SIG-M5 treated with dmso at 0.1 percent for 504 hours (cell line): ENCODE results near the gene LDLRAD4.

Experiments used
- DNase-seq: peaks from one replicate; lab custom pipeline; 2025; ENCODE audit not compliant: unreplicated experiment; lab: John Stamatoyannopoulos, UW

The LDLRAD4 gene

DNA sequence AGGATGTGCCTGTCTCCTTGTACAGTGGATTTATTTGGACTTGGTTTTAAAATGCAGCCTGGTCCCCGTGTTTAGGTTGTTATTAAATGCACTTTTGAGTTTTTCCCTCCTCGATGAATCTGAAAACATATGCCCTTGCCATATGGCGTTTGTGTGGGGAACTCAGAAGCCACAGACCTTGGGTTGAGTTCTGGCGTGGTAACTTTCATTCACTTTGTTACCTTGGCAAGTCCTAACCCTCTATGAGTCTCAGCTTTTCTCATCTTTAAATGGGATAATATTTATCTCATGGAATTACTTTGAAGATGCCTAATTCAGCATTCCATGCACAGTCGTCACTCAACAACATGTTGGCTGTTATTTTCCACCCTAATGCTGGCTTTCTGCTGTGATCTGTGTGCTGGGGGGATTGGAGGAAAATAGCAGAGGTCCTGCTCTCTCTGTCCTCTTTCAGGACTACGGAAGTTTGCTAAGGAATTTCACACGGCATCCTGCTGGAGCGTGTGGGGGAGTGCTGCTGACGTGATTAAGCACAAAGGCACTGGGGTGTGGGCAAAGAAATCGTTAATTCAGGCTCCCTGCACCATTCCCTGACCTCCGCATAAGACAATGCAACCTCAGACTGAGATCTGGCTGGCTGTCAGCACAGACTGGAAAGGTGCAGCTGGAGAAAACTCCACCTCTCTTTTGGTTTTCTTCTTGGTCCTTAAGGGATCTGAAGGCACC lies 61.7 kb downstream of the LDLRAD4 start:
- DNase-seq, result no peak

DNA sequence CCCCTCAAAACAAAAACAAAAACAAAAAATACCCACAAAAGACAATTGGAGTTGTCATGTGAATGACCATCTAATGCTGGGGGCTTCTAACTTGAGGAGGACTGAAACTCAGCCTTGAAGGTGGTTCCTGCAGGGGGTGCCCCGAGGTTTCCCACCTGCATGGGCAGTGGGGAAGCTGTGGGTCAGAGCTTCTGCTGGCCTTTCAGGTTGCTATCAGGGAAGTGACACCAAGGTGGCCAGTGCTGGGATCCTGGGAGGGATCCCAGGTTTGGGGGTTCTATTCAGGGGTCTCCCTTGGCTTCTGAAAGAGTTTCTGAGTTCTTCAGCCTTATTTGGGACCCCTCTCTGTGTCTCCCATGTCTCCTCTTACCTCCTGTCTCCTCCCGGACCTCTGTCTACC lies 62.8 kb downstream of the LDLRAD4 start:
- no peak for DNase-seq

DNA sequence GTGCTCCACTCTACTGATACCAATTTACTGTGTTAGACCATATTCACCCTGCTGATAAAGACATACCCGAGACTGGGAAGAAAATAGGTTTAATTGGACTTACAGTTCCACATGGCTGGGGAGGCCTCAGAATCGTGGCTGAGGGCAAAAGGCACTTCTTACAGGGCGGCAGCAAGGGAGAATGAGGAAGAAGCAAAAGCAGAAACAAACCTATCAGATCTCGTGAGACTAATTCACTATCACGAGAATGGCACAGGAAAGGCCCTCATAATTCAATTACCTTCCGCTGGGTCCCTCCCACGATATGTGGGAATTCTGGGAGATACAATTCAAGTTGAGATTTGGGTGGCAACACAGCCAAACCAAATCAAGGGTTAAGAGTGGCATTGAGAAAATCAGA lies 65.2 kb downstream of the LDLRAD4 start:
- no peak for DNase-seq

DNA sequence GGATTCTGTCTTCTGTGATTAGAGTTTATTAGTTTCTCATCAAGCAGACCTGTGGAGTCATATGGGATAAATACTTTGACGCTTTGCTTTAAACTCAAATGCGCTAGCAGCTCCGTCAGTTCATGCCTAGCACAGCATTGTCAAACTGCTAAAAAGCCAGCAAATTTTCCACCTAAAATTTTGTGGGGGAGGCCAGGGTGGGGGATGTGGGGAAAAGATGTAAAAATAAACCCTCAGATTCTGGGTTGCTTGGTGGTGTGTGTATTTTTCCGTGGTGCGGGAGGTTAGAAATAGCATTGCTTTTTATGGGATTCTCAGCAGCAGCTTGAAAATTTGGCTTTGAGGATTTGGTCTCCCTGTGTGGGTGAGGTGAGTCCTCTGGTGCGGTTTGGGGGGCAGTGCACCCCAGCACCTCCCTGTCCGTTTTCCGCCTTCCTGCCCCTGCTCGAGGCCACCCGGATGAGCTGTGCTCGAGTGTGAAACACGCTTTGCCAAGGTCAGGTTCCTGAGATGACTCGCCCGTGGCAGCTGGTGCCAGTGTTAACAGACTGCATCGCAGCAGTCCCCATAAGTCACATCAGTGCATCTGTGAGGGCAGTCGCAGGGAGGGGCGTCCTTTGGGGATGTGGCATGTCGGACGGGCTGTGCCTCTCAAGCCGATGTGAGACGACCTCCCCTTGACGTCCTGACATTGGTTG lies 65.9 kb downstream of the LDLRAD4 start:
- DNase-seq, result no peak

DNA sequence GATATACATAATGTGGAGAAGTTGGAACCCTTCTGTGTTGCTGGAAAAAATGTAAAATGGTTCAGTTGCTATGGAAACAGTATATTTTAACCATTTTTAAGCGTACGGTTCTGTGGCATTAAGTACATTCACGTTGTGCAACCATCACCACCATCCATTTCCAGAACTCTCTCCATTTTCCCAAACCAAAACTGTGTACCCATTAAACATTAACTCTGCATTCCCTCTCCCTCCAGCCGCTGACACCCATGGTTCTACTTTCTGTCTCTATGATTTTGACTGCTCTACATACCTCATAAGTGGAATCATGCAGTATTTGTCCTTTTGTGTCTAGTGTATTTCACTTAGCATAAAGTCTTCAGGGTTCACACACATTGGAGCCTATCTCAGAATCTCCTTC lies 67.3 kb downstream of the LDLRAD4 start:
- DNase-seq, result no peak

DNA sequence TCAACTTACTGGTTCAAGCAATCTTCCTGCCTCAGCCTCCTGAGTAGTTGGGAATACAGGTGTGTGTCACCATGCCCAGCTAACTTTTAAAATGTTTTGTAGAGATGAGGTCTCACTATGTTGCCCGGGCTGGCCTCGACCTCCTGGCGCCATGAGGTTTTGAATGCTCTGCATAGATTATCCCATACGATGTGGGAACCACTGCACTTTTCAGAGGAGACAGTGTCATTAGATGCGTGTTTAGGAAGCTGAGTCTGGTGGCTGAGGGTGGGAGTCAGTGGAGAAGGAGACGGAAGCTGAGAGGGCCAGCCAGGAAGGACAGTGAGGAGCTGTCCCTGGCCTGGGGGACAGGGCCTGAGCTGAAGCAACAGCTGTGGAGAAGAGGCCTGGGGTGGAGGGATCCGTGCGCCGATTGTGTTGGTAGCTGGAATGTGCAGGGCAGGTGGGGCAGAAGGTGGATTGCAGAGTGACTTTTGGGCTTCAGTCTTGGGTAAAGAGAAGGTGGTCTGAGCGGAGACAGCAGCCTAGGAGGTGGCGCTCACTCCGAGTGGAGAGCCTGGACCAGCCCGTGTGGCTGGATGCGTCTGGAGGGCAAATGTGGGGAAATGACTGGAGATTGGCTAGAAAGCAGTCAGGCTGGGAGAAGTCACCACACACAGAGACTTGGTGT lies 68.0 kb downstream of the LDLRAD4 start:
- no peak for DNase-seq

DNA sequence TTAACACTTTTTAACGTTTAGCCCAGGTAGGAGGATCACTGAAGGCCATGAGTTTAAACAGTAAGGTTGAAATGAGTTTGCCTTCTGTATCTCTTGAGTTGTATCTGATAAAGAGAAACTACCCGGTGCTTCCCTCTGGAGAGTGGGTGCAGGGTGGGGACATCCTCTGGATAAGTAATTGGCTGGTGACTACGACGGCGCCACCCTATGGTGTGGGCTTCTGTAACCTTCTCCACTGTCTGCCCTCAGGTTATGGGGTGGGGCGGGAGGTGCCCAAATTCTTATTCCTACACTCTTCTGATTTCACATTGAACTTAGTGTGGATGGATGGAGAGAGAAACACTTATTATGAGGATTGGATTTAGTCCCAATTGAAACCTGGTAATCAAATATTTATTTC lies 68.8 kb downstream of the LDLRAD4 start:
- no peak for DNase-seq

DNA sequence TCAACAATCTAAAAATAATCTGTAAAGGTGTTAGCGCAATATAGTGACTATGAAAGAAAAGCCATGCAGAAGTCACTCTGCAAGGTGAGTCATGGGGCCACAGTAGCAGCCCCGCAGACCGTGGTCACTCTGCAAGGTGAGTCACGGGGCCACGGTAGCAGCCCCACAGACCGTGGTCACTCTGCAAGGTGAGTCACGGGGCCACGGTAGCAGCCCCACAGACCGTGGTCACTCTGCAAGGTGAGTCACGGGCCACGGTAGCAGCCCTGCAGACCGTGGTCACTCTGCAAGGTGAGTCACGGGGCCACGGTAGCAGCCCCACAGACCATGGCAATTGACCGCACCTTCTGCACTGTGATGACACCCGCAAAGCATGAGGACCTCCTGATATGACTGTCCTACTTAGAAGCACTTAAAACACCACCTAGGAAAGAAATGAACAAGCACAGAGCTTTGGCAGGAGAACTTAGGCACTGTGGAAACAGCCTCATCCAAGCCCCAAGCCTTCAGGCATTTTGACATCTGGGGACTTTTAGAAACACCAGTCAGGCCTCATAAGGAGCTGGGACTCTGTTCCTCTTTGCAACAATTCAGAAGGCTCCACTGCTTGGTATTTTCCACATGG lies 70.1 kb downstream of the LDLRAD4 start:
- no peak for DNase-seq

DNA sequence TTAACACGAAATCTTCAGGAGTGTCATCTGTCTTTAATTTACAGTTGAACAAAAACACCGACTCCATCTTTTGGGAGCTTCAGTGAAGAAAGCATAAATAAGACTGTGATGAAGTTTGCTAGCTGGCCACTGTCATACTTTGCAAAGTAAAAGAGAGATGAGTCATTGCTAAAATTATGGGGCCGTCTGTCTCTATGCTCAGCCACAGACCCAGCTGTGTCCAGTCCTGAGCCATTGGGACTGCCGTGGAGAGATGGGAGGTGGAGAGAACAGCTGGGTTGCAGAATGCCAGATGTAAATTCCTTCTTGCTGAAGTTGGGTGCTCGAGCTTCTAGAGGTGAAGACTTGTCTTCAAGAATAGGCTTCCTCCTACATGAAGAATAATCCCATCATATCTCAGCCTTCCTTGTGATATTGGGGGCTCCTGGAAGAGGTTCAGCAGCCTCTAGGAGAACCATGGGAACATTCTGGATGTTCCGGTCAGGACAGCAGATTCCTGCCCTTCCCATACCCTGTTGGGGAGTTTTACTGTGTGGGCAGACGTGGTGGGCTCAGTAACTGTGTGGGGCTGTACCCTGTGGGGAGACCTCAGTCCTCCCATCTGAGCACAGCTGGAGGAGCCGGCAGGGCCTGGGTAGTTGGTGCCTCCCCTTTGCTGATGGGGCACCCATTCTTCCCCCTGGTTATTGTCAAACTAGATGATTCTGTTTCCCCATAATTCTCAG lies 71.1 kb downstream of the LDLRAD4 start:
- DNase-seq, result no peak

DNA sequence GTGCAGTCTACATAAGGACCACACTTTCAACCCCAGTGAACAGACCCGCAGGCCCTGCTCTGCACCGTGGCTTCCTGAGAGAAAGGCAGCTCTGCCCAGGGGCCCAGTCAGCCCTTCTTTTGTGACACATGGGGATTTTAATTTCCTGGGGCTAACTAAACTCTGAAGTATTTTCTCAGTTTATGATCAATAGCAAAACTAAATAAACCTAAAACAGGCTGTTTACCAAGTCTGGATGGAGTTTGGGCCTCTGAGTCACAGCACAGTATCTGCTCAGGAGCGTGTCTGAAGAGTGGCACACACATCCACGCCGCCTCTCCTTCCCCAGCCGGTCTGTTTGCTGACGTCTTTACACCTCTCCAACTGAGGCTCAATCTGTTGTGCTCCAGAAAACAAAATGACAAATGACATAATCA lies 72.3 kb downstream of the LDLRAD4 start:
- no peak for DNase-seq

DNA sequence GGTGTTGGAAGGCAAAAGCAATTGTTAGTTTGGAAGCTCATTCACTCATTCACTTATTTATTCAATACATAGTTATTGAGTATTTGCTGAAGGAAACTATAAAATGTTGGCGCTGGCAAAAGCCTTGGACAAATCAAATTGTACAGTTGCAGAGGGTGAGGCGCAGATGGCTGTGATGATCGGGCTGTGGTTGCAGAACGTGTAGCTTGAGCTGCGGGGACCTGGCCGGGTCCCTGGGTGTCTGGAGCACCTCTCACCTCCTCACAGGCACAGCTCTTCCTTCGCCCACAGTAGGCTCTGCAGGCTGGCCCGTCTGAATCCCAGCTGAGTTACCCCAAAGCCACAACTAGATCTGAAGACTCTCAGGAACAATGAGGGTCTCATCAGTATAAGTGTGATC lies 72.7 kb downstream of the LDLRAD4 start:
- no peak for DNase-seq

DNA sequence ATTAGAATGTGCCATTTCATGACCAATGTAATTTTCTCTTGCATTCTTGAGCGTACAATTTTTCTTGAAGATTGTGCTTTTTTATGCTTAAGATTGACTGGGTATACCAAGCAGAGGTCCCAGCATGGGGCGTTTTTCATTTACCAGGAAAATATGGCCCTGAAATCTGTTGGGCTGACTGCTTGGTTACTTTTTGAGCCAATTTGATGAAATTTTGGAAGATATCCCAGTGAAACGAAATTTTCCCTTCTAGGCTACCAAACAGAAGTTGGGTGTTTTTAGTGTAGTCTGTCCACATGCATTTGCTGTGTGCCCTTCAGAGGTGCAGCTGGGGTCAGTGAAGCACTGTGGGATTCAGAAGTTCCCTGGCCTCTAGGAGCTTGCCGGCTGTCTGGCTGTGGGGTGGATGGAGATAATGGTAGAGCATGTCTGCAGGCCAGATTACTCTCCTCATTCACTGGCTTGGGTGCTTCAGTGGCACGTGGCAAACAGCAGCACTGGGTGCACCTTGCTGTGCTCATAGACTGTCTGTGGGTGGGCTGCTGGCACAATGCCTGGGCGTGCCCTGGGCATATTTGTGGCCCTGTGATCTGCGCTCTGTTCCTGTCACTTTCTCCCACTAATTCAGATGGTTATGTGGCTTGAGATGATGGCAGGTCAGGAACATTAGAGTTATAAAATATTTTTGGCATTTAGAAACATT lies 73.3 kb downstream of the LDLRAD4 start:
- no peak for DNase-seq

DNA sequence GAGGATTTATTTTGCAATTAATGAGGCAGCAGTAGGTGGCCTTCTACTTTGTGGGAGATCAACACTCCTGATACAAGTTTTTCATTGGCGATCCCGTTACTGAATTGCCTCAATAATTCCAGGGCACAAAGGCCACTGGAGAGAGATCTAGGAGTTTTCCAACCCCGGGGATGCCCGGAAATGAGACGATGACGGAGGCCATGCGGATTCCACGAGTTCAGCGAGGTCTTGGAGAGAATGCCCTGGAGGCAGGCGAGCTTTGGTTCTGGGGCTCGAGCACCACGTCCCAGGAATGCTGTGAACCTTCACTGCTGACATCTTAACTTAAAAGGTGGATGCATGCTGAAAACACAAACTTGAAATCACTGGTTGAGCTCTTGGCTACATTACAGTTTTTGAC lies 74.2 kb downstream of the LDLRAD4 start:
- no peak for DNase-seq

DNA sequence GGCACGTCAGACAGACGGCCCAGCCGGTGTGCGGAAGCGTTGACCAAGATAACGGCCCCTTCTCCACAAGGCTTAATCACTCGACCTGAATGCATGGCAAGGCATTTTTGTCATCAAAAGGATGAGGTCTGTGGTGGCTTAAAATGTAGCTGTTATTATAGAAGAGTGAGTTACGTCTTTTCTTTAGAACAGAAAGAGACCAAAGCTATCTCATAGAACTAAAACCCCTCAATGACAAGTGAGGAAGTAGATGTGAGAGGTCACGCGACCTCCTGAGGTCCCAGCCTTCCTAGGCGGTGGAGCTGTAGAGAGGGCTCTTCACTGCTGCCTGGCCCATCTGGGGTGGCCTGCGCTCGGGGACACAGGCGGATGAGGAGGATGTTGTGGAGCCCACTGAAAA lies 75.7 kb downstream of the LDLRAD4 start:
- DNase-seq, result no peak

DNA sequence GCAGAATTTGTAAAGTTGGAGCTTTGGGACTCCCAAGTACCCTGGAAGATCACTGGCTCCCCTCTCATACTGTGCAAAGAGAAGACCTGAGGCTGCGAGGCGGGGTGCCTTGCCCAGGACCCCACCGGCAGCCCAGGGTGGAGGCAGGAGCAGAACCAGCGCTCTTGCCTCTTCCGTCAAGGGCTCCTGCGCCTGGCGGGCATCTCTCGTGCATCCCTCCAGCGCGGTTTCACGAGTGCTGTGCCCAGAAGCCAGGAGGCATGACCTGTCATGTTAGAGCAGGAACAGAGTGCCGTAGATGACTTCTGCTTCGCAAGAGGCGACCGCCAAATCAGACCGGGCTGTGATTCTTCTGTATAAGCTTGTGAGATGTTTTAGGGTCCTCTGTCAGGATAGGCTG lies 77.3 kb downstream of the LDLRAD4 start:
- DNase-seq, result no peak

DNA sequence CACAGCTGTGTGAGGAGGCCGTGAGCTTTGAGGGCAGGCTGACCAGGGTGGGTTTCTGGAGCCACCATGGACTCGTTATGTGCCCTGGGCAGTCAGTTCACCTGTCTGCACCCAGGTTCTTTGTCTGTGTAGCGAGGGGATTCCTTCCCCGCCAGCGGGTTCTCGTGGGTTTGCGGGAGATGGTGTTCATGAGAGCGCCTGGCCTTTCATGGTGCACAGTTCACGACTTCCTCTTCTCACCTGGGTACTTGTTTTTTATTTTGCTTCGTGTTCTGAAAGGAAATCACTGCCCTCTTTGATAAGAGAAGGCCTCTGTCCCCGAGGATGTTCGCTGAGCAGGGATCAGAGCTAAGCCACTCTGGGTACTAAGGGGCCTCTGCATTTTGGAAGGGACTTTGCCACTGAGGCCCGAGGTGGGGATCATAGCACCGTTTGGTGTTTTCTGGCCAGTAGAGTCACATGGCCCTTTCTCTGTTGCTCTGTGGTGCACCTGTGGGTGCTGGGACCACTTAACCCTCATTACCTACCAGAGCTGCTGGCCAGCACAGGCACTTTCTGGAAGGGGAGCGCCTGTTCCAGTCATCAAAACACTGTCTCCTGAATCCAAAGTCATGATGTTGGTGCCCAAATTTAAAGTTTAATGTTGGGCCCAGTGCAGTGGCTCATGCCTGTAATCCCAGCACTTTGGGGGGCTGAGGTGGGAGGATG lies 78.5 kb downstream of the LDLRAD4 start:
- no peak for DNase-seq

DNA sequence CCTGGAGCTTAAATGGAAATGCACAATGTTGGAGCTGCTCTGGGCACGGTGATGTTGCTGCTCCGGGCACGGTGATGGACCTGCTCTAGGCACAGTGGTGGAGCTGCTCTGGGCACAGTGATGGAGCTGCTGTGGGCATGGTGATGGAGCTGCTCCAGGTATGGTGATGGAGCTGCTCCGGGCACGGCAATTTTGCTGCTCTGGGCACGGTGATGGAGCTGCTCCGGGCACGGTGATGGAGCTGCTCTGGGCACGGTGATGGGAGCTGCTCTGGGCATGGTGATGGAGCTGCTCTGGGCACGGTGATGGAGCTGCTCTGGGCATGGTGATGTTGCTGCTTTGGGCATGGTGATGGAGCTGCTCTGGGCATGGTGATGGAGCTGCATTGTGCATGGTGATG lies 79.7 kb downstream of the LDLRAD4 start:
- no peak for DNase-seq

DNA sequence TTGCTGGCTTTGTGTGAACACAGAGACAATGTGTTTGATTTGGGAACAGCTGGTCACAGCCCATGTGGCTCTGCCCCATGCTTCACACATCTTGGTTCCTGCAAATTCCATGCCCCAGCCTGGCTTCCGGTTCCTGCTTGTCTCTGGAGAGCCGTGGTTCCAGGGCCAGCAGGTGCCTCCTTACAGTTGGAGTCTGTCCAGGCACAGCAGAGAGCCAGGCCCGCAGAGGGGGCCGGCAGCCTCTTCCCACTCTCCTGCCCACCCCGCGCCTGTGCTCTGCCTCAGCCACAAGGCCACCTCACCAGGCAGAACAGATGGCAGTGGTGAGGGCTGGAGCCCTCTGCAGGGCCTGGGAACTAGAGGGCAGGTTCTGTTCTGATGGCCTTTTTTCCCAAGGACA lies 81.5 kb downstream of the LDLRAD4 start:
- DNase-seq, result no peak

DNA sequence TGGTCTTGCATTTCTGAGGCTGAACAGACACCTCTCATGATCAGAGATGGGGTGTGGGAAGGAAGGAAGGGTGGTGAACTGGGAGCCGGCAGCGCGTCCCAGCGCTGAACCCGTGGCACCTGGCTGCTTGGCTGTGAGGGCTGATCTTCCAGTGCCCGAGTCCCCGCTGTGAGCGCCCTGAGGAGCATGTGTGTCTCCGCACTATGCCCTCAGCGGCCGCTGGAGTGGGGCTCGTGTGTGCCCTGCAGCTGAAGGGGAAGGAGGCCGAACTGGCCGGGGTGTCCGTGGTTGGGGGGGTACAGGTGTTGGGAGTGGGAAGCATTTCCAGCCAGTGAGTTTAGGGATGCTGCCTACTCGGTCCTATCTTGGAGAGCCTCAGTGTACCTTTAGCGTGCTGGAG lies 82.2 kb downstream of the LDLRAD4 start:
- no peak for DNase-seq

DNA sequence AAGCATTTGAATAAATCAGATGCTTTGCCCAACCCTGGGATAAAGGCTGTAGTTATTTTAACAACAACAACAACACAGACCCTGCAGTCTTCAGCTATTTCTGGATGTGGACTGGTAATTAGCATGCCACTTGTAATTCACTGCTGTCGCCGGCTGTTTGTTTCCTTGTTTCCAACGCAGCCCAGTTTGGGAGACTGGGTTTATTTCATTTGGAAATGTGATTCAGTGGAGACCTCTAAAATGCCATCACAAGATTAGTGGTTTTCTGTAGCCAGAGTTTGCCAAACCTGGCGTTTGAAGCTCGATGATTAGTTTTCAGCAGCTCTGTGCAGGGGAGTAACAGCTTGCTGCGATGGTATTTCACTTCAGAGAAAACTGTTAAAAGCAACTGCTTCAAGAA lies 83.5 kb downstream of the LDLRAD4 start:
- no peak for DNase-seq
